Natural killer cell (primary cell): Measurements from ENCODE around the gene SH3GL1. TPM values are rescaled to one million over a fixed set of nuclear protein-coding genes. Genes with fewer than 3 reads are reported as not detected.

Experiments
- ATAC-seq, 3 donors: fragments of 150-1000 bp in 2 of 3; fragments of 200-7000 bp in 1 of 3; cut with Tn5 transposase; 1 replicate in 1 of 3; 2 replicates in 2 of 3; pipeline ENCODE4 v1.10.0; 2021; ENCODE audit warnings: mild to moderate bottlenecking in 2 of 3, moderate library complexity in 2 of 3
- DNase-seq, 2 donors: peaks; one replicate each; pipeline versions ENCODE4 v3.0.0 to v3.0.0-alpha.2; 2013 to 2021; ENCODE audit warnings: mixed read lengths in 1 of 2
- H3K27ac ChIP-seq: one replicate; pipeline ENCODE4 v1.5.1; 2013; ENCODE audit warnings: mild to moderate bottlenecking, low read length
- H3K27me3 ChIP-seq: one replicate; pipeline ENCODE4 v1.6.1; 2013; ENCODE audit warnings: low read length; ENCODE audit not compliant: control insufficient read depth, insufficient read depth
- H3K36me3 ChIP-seq: one replicate; pipeline ENCODE4 v1.6.1; 2013; ENCODE audit warnings: low read length; ENCODE audit not compliant: control insufficient read depth, insufficient read depth
- H3K4me1 ChIP-seq: one replicate; pipeline ENCODE4 v1.6.1; 2013; ENCODE audit warnings: low read length; ENCODE audit not compliant: control insufficient read depth, insufficient read depth
- H3K4me3 ChIP-seq: one replicate; pipeline ENCODE4 v1.5.1; 2013; ENCODE audit warnings: low read length
- H3K9me3 ChIP-seq: one replicate; pipeline ENCODE4 v1.6.1; 2013; ENCODE audit warnings: low read length; ENCODE audit not compliant: control insufficient read depth, insufficient read depth
- H3K27ac Mint-ChIP-seq, 2 donors: one replicate each; pipeline ENCODE4 v1.8.0; 2022; ENCODE audit warnings: mild to moderate bottlenecking in 2 of 2, mixed read lengths in 2 of 2, moderate library complexity in 1 of 2
- H3K27me3 Mint-ChIP-seq, 2 donors: one replicate each; pipeline ENCODE4 v1.8.0; 2022; ENCODE audit warnings: low read depth in 2 of 2, mixed read lengths in 2 of 2
- H3K36me3 Mint-ChIP-seq: one replicate; pipeline ENCODE4 v1.8.0; 2022; ENCODE audit warnings: mixed read lengths
- H3K4me1 Mint-ChIP-seq, 2 donors: one replicate each; pipeline ENCODE4 v1.8.0; 2022; ENCODE audit warnings: mixed read lengths in 2 of 2
- H3K4me3 Mint-ChIP-seq: one replicate; pipeline ENCODE4 v1.8.0; 2022; ENCODE audit warnings: mild to moderate bottlenecking, moderate library complexity, mixed read lengths
- H3K9me3 Mint-ChIP-seq, 2 donors: one replicate each; pipeline ENCODE4 v1.8.0; 2022; ENCODE audit warnings: mixed read lengths in 2 of 2
- WGBS: methylation state at CpG from one replicate; pipeline ENCODE4 v1.1.7; 2013; ENCODE audit warnings: missing lambda C conversion rate; ENCODE audit not compliant: insufficient coverage; 5-methylcytosine and 5-hydroxymethylcytosine counted together
- intact Hi-C: fragments of 100-400 bp; cut with micrococcal nuclease; formaldehyde crosslinking; loops from one replicate; pipeline ENCODE4 v1.14.2; 2022
- total RNA-seq, 4 donors: library from RNA; stranded (reverse); fragments of 120-200 nt in 1 of 4; gene quantifications; one replicate each; pipeline versions ENCODE4 v1.2.3 to v1.2.4, GENCODE V29; 2013 to 2022
- TF ChIP-seq, protein P1 (sequence below): fragments of 200-600 bp; IDR thresholded peaks from one replicate; pipeline ENCODE4 v1.8.0; 2022; ENCODE audit warnings: antibody characterized with exemption

SH3GL1 gene
- total RNA-seq, 3 donors from 2014 or later (not counting 1 experiment from before 2014, with no cell fraction given): 43.9 to 55.7 (median 49.2) TPM

DNA sequence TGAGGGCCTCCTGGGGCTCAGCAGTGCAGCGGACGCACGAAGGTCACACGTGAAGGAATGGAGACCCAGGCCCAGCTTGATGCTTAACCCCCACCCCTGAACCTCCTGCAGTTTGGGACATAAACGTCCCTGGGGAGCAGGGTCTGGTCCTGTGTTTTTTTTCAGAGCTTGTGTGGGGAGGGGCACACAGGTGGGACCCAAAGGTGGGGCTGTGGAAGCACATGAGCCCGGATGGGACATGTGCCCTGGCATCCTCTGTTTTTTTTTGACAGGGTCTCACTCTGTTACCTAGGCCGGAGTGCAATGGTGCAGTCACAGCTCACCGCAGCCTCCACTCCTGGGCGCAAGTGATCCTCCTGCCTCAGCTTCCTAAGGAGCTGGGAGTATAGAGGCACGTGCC lies 36.8 kb upstream of the SH3GL1 start:
- no peak overlapping the region for H3K4me3 ChIP-seq
- peaks cover 11% of the 10 kb centered on the region for H3K36me3 ChIP-seq
- peaks cover 0 to 2% of the 10 kb centered on the region in 2 donors for H3K4me1 Mint-ChIP-seq
- H3K9me3 Mint-ChIP-seq: no peaks in the 10 kb centered on the region
- DNase-seq (no peak), ATAC-seq (no peak)
- H3K4me3 Mint-ChIP-seq: no peak overlapping the region
- TF ChIP-seq, protein P1, sequence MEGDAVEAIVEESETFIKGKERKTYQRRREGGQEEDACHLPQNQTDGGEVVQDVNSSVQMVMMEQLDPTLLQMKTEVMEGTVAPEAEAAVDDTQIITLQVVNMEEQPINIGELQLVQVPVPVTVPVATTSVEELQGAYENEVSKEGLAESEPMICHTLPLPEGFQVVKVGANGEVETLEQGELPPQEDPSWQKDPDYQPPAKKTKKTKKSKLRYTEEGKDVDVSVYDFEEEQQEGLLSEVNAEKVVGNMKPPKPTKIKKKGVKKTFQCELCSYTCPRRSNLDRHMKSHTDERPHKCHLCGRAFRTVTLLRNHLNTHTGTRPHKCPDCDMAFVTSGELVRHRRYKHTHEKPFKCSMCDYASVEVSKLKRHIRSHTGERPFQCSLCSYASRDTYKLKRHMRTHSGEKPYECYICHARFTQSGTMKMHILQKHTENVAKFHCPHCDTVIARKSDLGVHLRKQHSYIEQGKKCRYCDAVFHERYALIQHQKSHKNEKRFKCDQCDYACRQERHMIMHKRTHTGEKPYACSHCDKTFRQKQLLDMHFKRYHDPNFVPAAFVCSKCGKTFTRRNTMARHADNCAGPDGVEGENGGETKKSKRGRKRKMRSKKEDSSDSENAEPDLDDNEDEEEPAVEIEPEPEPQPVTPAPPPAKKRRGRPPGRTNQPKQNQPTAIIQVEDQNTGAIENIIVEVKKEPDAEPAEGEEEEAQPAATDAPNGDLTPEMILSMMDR: no peak
- H3K9me3 ChIP-seq: no peaks in the 10 kb centered on the region
- no peaks in the 10 kb centered on the region for H3K27me3 Mint-ChIP-seq
- H3K27ac ChIP-seq: no peak overlapping the region
- WGBS: 95% methylated on average over 10 of the region's 10 CpGs
- H3K27ac Mint-ChIP-seq: no peak overlapping the region
- intact Hi-C loops: no loop called here
- no peaks in the 10 kb centered on the region for H3K27me3 ChIP-seq
- H3K36me3 Mint-ChIP-seq: peaks cover 6% of the 10 kb centered on the region
- H3K4me1 ChIP-seq: peaks cover 7% of the 10 kb centered on the region

DNA sequence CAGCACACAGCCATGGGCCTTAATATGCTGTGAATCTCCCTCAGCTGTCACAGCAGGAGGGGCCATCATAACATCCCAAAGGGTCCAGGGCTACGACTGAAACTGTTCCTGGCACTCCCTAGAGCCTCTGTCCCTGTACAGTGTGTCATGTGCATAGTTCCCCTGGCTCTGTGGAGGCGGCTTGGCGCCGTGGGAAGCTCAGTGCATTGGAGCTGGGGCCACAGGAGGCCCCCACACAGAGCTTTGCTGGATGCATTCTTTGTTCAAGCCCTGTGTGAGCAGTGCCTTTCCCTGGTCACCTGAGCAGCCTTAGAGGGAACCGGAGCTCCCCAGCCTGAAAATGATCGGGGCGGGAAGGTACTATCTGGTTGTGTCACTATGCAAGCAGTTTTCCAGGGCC lies 35.9 kb upstream of the SH3GL1 start:
- H3K4me1 ChIP-seq: peaks cover 16% of the 10 kb centered on the region
- intact Hi-C loops: no loop called here
- no peaks in the 10 kb centered on the region for H3K9me3 ChIP-seq
- no peak for ATAC-seq
- Mint-ChIP-seq H3K9me3 (no peaks in the 10 kb centered on the region), H3K4me3 (no peak overlapping the region), H3K36me3 (peaks cover 6% of the 10 kb centered on the region), H3K27me3 (no peaks in the 10 kb centered on the region), H3K4me1 (peaks cover 0 to 4% of the 10 kb centered on the region in 2 donors), H3K27ac (no peak overlapping the region)
- no peak overlapping the region for H3K27ac ChIP-seq
- H3K27me3 ChIP-seq: no peaks in the 10 kb centered on the region
- no peak for DNase-seq
- H3K4me3 ChIP-seq: no peak overlapping the region
- 97% methylated on average over 7 of the region's 7 CpGs for WGBS
- peaks cover 15% of the 10 kb centered on the region for H3K36me3 ChIP-seq
- TF ChIP-seq, protein P1: no peak

DNA sequence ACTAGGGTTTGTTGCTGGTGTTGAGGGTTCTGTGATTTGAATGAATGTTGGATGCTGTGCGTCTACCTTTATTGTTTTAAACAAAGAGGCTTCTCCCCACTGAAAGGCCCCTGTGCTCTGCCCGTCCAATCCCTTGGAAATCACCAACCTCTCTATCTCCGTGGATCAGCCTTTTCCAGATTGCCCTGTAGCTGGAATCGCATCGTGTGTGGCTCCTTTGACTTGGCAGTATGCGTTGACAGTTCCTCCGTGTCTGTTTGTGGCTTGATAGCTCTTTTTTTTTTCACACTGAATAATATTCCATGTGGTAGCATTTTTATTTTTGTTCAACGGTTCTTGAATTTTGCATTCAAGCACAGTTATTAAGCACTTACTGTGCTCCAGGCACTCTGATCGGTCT lies 34.0 kb upstream of the SH3GL1 start:
- Histone ChIP-seq H3K27me3 (no peaks in the 10 kb centered on the region), H3K4me3 (no peak overlapping the region), H3K36me3 (peaks cover 19% of the 10 kb centered on the region), H3K9me3 (no peaks in the 10 kb centered on the region), H3K27ac (no peak overlapping the region), H3K4me1 (peaks cover 26% of the 10 kb centered on the region)
- no peak overlapping the region for H3K4me3 Mint-ChIP-seq
- no peaks in the 10 kb centered on the region for H3K27me3 Mint-ChIP-seq
- WGBS: 96% methylated on average over 9 of the region's 9 CpGs
- ATAC-seq: no peak
- no peak overlapping the region for H3K27ac Mint-ChIP-seq
- H3K9me3 Mint-ChIP-seq: no peaks in the 10 kb centered on the region
- TF ChIP-seq, protein P1: no peak
- intact Hi-C loops: no loop called here
- H3K36me3 Mint-ChIP-seq: peaks cover 6% of the 10 kb centered on the region
- no peak for DNase-seq
- peaks cover 0 to 4% of the 10 kb centered on the region in 2 donors for H3K4me1 Mint-ChIP-seq

DNA sequence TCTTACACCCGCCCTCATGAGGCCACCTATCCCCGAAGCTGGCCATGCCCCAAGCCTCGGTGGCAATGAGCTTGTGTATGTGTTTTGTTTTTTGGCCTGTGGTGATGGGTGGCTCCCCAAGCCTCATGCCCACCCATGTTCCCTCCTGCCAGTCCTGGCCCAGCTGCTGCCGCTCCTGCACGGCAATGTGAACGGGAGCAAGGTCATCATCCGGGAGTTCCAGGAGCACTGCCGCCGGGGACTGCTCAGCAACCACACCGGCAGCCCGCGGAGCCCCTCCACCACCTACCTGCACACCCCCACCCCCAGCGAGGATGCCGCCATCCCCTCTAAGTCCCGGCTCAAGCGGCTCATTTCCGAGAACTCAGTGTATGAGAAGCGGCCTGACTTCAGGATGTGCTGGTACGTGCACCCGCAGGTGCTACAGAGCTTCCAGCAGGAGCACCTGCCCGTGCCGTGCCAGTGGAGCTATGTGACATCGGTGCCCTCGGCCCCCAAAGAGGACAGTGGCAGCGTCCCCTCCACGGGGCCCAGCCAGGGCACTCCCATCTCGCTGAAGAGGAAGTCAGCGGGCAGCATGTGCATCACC lies 32.7 kb upstream of the SH3GL1 start:
- Mint-ChIP-seq H3K9me3 (no peaks in the 10 kb centered on the region), H3K27ac (no peak overlapping the region), H3K27me3 (no peaks in the 10 kb centered on the region), H3K36me3 (peaks cover 6% of the 10 kb centered on the region), H3K4me3 (no peak overlapping the region), H3K4me1 (peaks cover 0 to 4% of the 10 kb centered on the region in 2 donors)
- intact Hi-C loops: no loop called here
- Histone ChIP-seq H3K4me1 (peaks cover 26% of the 10 kb centered on the region), H3K27me3 (no peaks in the 10 kb centered on the region), H3K4me3 (no peak overlapping the region), H3K36me3 (peaks cover 19% of the 10 kb centered on the region), H3K27ac (no peak overlapping the region), H3K9me3 (no peaks in the 10 kb centered on the region)
- ATAC-seq (no peak), DNase-seq (no peak)
- 94% methylated on average over 28 of the region's 28 CpGs for WGBS
- TF ChIP-seq, protein P1: no peak
